ENCODE measurements around the gene TRPC4AP.

- TF ChIP-seq EP300 (IDR thresholded peaks at IDR 0.05) = no peak
- no peak for TF ChIP-seq POLR2AphosphoS5 (IDR thresholded peaks at IDR 0.05)
- no peak for TF ChIP-seq CTCF (IDR thresholded peaks at IDR 0.05)
Measured at GRCh38 chr20:34989118-34989517, 103.5 kb downstream of the TRPC4AP start.

Measured in upper lobe of left lung (tissue), 4 donors.